ENCODE results near the gene KIF3B.

The KIF3B gene

DNA sequence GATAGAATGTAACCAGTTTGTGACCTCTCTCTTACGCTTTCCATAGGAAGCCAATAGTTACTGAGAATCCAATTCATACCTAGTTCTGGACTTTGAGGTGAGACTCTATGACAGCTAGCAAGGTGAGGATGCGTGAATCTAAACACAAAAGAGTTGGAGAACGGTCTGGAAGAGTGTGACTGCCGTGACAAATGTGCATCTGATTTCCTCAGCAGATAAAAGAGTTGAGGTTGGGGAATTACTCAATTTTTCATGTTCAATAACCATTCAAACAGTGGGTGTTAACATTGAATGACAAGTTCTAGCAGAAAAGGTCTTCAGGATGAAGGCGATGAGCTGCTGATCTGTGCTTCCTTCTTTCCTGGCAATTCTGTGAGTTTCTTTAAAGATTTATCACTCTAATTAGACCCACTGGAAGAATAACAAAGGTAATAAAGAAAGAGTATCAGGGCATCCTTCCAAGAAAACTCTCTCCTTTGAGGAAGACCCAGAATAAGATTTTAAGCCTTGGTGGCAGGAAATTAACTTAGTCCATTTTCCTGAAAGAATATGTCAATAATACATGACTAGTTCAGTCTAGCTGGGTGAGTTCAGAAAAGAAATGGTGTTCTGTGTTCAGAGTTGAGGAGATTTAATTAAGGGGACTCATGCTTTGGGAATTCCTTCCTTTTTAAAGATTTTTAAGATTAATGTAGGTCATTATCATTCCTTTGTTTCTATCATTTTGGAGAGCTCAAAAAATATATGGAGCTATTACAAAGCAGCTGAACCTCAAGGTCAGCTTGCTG, 24.5 kb downstream of the KIF3B start:
- CTCF ChIA-PET: no interaction called here
- POLR2A ChIA-PET: no interaction called here
- TF ChIP-seq, protein P1, sequence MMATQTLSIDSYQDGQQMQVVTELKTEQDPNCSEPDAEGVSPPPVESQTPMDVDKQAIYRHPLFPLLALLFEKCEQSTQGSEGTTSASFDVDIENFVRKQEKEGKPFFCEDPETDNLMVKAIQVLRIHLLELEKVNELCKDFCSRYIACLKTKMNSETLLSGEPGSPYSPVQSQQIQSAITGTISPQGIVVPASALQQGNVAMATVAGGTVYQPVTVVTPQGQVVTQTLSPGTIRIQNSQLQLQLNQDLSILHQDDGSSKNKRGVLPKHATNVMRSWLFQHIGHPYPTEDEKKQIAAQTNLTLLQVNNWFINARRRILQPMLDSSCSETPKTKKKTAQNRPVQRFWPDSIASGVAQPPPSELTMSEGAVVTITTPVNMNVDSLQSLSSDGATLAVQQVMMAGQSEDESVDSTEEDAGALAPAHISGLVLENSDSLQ (IDR thresholded peaks at IDR 0.05): no peak
- TF ChIP-seq FOXA1 (IDR thresholded peaks at IDR 0.05): no peak
- TF ChIP-seq TARDBP (IDR thresholded peaks at IDR 0.05): no peak
- no peak for TF ChIP-seq FOXK2 (IDR thresholded peaks at IDR 0.05)
- TF ChIP-seq BHLHE40 (IDR thresholded peaks at IDR 0.05; ENCODE audit: borderline replicate concordance): no peak
- no peak for TF ChIP-seq ZNF384 (IDR thresholded peaks at IDR 0.05)
- TF ChIP-seq L3MBTL2 (conservative IDR thresholded peaks at IDR 0.05): no peak
- no peak for TF ChIP-seq CTBP1 (IDR thresholded peaks at IDR 0.05; ENCODE audit: borderline replicate concordance)
- no peak for TF ChIP-seq ARNT (IDR thresholded peaks at IDR 0.05)
- no peak for TF ChIP-seq HDGF (IDR thresholded peaks at IDR 0.05; ENCODE audit: borderline replicate concordance)
- TF ChIP-seq LEF1 (IDR thresholded peaks at IDR 0.05; ENCODE audit: borderline replicate concordance): no peak
- TF ChIP-seq SUZ12 (IDR thresholded peaks at IDR 0.05): no peak
- DNase-seq (ENCODE audit: extremely low spot score): no peak

DNA sequence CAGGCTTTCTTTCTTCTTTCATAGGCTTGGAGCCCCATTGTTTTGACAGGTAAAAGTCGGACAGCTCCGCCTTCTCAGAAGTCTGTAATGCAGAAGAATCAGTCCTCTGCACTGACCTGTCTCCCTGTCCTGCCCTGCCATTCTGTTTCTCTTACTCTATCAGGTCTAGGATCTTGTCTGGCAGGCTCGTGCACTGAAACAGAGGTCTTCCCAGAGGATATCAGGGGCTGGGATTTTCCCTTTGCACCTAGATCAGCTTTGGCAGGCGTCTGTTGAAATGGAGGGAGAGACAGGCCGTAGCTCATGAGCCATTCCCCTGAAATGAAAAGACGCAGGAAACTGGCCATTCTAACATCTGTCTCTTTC, 25.0 kb downstream of the KIF3B start:
- CTCF ChIA-PET: no interaction called here
- POLR2A ChIA-PET: no interaction called here
- no peak for DNase-seq (ENCODE audit: extremely low spot score)
- TF ChIP-seq L3MBTL2 (conservative IDR thresholded peaks at IDR 0.05): no peak
- TF ChIP-seq NFRKB (IDR thresholded peaks at IDR 0.05): no peak
- no peak for TF ChIP-seq HDGF (IDR thresholded peaks at IDR 0.05; ENCODE audit: borderline replicate concordance)
- no peak for TF ChIP-seq TARDBP (IDR thresholded peaks at IDR 0.05)

DNA sequence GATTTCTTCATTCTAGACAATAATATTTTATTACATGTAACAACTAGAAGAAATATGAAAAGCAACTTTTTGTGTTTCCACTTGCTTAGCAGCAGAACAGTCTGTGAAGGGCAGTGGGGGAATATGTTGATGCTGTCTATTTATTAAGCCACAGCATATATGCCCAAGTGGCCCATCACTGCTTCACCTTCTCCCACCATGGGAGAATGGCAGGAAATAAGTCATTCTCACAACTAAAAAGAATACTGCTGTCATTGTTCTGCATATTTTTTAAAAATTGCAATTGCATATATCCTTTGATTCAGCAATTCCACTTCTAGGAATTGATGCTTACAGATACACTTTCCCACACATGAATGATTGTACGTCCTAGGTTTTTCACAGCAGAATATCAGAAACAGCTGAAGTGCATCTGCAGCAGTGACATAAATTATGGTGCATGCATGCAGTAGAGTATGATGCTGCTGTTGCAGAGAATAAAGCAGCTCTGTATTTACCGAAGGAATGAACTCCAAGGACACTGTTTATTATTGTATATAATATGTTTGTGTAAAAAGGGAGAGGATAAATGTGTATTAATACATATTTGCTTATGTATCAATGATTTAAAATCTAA, 26.8 kb downstream of the KIF3B start:
- TF ChIP-seq ARNT (IDR thresholded peaks at IDR 0.05) (no peak), ZNF384 (IDR thresholded peaks at IDR 0.05) (no peak), LEF1 (IDR thresholded peaks at IDR 0.05; ENCODE audit: borderline replicate concordance) (no peak), CTBP1 (IDR thresholded peaks at IDR 0.05; ENCODE audit: borderline replicate concordance) (no peak), FOXA1 (IDR thresholded peaks at IDR 0.05) (no peak), FOXK2 (IDR thresholded peaks at IDR 0.05) (no peak), NFRKB (IDR thresholded peaks at IDR 0.05) (no peak), HDGF (IDR thresholded peaks at IDR 0.05; ENCODE audit: borderline replicate concordance) (no peak), FOXM1 (IDR thresholded peaks at IDR 0.05; ENCODE audit: borderline replicate concordance) (no peak), L3MBTL2 (conservative IDR thresholded peaks at IDR 0.05) (no peak), BHLHE40 (IDR thresholded peaks at IDR 0.05; ENCODE audit: borderline replicate concordance) (no peak), ELF4 (IDR thresholded peaks at IDR 0.05) (no peak), SUZ12 (IDR thresholded peaks at IDR 0.05) (no peak), TARDBP (IDR thresholded peaks at IDR 0.05) (no peak), SP1 (IDR thresholded peaks at IDR 0.05) (no peak)
- TF ChIP-seq, protein P1 (IDR thresholded peaks at IDR 0.05): no peak
- POLR2A ChIA-PET: no interaction called here
- CTCF ChIA-PET: no interaction called here
- no peak for DNase-seq (ENCODE audit: extremely low spot score)

DNA sequence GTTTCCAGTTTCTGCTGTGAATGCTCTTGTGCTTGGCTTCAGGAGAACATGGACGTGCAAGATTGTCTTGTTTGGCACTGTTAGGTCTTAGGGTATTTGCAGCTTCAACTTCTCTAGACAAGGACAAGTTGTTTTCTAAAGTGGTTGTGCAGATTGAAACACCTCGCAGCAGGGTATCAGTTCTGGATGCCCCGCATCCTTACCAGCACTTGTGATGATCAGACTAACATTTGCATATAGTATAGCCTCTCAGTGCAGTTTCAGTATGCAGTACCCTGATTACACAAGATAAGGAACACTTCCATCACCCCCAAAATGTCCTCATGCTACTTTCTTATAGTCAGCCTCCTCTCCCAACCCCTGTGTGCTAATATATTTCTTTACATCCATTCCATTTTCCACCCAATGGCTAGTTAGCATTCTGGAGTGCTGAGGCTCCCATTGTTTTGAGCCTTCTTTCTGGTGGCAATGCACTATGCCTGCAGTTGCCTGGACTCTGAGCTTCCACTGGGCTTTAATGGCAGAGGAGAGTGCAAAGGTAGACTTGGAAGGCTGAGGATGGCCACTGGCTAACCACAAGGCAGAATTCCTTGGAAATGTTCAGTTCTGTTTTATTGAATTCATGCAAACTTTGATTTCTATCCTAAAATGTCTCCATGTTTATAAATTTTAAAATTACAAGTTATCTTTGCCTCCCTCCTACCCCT, 35.4 kb downstream of the KIF3B start:
- no peak for DNase-seq (ENCODE audit: extremely low spot score)
- ChIA-PET POLR2A (no interaction called here), CTCF (no interaction called here)
- TF ChIP-seq CTBP1 (IDR thresholded peaks at IDR 0.05; ENCODE audit: borderline replicate concordance) (no peak), TARDBP (IDR thresholded peaks at IDR 0.05) (no peak), FOXM1 (IDR thresholded peaks at IDR 0.05; ENCODE audit: borderline replicate concordance) (no peak)

DNA sequence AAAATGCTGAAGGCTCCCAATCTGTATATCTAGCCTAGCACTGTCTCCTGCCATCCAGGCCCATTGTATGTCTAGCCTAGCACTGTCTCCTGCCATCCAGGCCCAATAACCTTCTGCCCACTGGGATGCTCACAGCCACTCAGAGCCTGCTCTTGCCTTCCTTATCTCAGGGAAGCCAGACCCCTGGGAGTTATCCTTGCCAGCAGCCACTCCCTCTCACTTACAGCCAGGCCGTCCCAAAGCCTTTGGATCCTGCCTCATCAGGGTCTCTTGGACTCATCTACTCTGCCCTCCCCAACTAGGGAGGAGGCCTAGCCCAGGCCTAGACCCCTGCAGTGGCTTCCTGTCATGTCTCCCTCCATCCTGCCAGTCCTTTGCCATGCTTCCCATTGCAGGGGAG, 37.3 kb downstream of the KIF3B start:
- POLR2A ChIA-PET: no interaction called here
- DNase-seq (ENCODE audit: extremely low spot score): no peak
- TF ChIP-seq CTBP1 (IDR thresholded peaks at IDR 0.05; ENCODE audit: borderline replicate concordance) (no peak), ZNF384 (IDR thresholded peaks at IDR 0.05) (no peak)
- CTCF ChIA-PET: no interaction called here

DNA sequence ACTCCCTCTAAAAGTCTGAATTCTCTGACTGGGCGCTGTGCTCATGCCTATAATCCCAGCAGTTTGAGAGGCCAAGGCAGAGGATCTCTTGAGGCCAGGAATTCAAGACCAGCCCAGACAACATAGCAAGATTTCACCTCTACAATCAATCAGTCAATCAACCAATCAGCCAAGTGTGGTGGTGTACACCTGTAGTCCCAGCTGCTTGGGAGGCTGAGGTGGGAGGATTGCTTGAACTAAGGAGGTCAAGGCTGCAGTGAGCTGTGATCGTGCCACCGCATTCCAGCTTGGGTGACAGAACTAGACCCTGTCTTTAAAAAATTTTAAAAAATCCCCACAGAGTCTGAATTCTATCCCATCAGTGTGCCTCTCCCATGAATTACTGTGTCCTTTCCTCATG, 37.9 kb downstream of the KIF3B start:
- ChIA-PET POLR2A (no interaction called here), CTCF (no interaction called here)
- DNase-seq (ENCODE audit: extremely low spot score): no peak
- TF ChIP-seq SP1 (IDR thresholded peaks at IDR 0.05) (no peak), ARNT (IDR thresholded peaks at IDR 0.05) (no peak), LEF1 (IDR thresholded peaks at IDR 0.05; ENCODE audit: borderline replicate concordance) (no peak), ZNF384 (IDR thresholded peaks at IDR 0.05) (no peak), BHLHE40 (IDR thresholded peaks at IDR 0.05; ENCODE audit: borderline replicate concordance) (no peak), FOXA1 (IDR thresholded peaks at IDR 0.05) (no peak), CTBP1 (IDR thresholded peaks at IDR 0.05; ENCODE audit: borderline replicate concordance) (no peak)

DNA sequence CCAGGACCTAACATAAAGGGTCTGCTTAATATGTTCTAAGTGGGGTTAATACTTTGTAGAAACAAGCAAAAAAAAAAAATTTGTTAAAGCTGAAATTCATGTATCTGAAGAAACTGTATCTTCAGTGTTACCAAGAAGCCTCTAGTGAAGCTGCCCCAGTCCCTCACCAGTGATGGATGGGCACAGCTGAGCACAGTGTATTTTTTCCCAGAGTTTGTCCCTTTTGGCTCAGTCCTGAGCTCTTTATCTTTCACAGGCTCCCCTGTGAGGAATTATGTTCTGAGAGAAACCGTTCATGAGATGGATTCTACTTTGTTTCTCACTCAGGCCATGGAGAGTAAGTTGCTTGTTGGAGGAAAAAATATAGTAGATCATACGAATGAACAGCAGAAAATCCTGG, 38.4 kb downstream of the KIF3B start:
- CTCF ChIA-PET: no interaction called here

More for the DNA sequence above, 38.4 kb downstream of the KIF3B start:
- TF ChIP-seq LEF1 (IDR thresholded peaks at IDR 0.05; ENCODE audit: borderline replicate concordance): no peak
- no peak for TF ChIP-seq FOXA1 (IDR thresholded peaks at IDR 0.05)
- no peak for TF ChIP-seq CTBP1 (IDR thresholded peaks at IDR 0.05; ENCODE audit: borderline replicate concordance)
- no peak for TF ChIP-seq FOXM1 (IDR thresholded peaks at IDR 0.05; ENCODE audit: borderline replicate concordance)
- TF ChIP-seq L3MBTL2 (conservative IDR thresholded peaks at IDR 0.05): no peak
- TF ChIP-seq ARNT (IDR thresholded peaks at IDR 0.05): no peak
- TF ChIP-seq ELF4 (IDR thresholded peaks at IDR 0.05): no peak
- no peak for TF ChIP-seq HDGF (IDR thresholded peaks at IDR 0.05; ENCODE audit: borderline replicate concordance)
- TF ChIP-seq SUZ12 (IDR thresholded peaks at IDR 0.05): no peak
- no peak for TF ChIP-seq TARDBP (IDR thresholded peaks at IDR 0.05)
- TF ChIP-seq FOXK2 (IDR thresholded peaks at IDR 0.05): no peak
- no peak for TF ChIP-seq ZNF384 (IDR thresholded peaks at IDR 0.05)
- no peak for TF ChIP-seq SP1 (IDR thresholded peaks at IDR 0.05)
- TF ChIP-seq, protein P1 (IDR thresholded peaks at IDR 0.05): no peak
- no peak for DNase-seq (ENCODE audit: extremely low spot score)
- POLR2A ChIA-PET: interaction anchor here (0.6 kb wide), 1 partner anchor 100 kb away, joined by 3 read pairs; no protein-coding TSS in a partner anchor

Data from HEK293T (cell line).